ENCODE results near the gene CCDC57.
A peak's percentile ranks its signal among the peaks of the same experiment; 100 is the strongest.

CCDC57 gene

DNA sequence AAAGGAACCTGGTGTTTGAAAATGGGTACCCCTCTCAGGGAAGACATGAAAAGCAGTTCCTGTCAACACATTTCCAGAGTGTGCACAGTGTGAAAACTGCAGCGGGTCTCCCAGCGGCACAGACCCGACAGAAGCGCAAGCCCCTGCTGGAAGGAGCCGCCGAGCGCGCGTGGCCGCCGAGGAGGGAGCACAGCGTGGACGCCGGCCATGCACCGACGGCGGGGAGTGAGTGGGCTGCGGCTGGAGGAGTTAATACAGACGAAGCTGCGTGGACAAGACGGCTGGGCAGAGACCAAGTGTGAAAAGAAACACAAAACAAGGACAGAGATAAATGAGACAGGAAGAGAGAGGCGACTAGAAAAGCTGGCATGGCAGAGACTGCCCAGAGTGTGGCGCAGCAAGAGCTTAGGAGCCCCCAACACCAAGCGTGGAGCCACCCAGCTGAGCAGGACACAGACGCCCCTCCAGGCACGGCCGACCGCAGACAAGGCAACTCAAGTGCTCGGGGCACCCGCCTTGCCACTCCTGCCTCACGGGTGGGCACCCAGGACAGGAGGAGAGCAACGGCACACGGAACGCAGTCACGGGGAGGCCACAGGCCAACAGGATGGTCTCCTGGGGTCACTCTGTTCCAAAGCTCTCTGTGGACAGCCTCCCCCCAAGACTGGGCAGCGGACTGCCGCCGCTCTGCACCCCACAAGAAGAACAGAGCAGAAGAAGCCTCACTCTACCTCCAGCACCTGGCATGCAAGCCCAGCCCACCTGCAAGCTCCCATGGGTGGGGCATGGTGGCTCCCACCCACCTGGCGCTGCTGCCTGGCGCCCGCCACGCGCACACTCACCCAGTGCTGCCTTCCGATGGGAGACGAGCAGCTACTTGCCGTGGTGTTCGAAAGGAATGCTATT lies 32.7 kb upstream of the CCDC57 start:
- TF ChIP-seq, protein P1, sequence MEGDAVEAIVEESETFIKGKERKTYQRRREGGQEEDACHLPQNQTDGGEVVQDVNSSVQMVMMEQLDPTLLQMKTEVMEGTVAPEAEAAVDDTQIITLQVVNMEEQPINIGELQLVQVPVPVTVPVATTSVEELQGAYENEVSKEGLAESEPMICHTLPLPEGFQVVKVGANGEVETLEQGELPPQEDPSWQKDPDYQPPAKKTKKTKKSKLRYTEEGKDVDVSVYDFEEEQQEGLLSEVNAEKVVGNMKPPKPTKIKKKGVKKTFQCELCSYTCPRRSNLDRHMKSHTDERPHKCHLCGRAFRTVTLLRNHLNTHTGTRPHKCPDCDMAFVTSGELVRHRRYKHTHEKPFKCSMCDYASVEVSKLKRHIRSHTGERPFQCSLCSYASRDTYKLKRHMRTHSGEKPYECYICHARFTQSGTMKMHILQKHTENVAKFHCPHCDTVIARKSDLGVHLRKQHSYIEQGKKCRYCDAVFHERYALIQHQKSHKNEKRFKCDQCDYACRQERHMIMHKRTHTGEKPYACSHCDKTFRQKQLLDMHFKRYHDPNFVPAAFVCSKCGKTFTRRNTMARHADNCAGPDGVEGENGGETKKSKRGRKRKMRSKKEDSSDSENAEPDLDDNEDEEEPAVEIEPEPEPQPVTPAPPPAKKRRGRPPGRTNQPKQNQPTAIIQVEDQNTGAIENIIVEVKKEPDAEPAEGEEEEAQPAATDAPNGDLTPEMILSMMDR (IDR thresholded peaks at IDR 0.05; ENCODE audit: insufficient read depth, low read depth, low read length, missing control alignments), result no peak
- DNase-seq (ENCODE audit: low read depth), result no peak
- no peak overlapping the region for H3K4me3 ChIP-seq (ENCODE audit: low read depth, low read length)

DNA sequence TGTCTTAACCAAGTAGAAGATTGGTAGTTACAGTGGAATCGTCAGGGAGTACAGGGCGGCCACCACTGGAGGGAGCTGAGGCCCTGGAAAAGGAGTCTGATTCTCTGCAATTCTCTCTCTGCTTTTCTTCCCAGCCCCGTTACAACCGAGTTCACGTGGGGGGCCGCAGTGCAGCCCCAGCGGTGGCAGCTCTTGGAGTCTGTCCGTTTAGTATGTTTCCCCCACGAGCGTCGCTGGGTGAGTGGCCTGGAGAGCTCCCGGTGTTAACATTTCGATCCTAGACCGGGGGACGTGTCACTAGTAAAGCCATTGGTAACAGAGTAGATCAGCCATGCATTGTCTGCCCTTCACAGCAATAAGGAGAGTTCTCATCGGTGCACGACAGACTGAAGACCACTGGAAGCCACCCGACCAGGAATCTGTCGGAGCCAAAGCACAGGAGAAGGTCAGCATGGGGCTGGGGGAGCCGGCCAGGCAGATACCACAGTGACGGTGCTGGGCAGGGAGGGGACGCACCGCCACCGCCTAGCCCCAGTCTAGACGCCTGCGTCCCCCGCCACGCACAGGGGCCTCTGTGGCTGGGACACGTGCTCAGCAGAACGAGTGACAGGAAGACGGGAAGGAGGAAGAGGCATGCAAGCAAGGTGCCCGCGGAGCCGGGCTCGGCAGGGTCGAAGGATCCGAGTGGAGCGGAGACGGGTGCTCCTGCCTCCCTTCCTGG lies 31.9 kb upstream of the CCDC57 start:
- DNase-seq (ENCODE audit: low read depth), result no peak
- H3K4me3 ChIP-seq (ENCODE audit: low read depth, low read length), result no peak overlapping the region
- TF ChIP-seq, protein P1 (IDR thresholded peaks at IDR 0.05; ENCODE audit: insufficient read depth, low read depth, low read length, missing control alignments), result peak; percentile 28

DNA sequence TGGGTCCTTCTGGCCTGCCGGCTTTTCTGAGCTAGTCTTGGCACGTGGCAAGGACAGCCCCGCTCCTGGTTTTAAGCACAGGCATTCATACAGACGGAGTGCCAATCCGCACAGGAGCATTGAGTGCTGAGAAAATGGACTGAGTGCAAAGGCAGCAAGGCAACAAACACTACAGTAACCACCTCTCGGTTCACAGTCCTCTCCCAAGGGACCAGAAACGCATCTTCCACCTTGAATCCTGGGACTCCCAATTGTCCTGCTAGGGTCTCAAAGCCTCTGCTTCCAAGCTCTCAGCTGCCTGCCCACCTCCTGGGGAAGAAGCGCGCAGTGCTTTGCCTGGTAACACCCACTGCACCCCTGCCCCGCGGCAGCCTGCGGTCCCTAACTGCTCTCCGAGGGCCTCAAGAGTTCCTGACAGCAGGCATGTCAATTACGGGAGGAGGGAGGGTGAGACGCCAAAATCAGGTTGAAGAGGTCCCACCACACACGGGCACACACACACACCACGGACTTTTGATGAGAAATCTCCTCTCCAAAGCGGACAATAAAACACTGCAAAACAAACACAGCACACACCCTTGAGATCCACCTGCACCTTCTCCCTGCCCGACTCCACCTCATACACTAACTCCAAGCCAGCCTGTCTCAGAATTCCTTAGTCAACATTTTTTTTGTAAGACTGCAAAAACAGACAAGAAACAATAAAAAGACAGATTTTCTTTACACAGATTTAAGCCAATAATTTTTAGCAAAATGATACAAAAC lies 31.2 kb upstream of the CCDC57 start:
- DNase-seq (ENCODE audit: low read depth), result no peak
- no peak overlapping the region for H3K4me3 ChIP-seq (ENCODE audit: low read depth, low read length)
- TF ChIP-seq, protein P1 (IDR thresholded peaks at IDR 0.05; ENCODE audit: insufficient read depth, low read depth, low read length, missing control alignments), result no peak

DNA sequence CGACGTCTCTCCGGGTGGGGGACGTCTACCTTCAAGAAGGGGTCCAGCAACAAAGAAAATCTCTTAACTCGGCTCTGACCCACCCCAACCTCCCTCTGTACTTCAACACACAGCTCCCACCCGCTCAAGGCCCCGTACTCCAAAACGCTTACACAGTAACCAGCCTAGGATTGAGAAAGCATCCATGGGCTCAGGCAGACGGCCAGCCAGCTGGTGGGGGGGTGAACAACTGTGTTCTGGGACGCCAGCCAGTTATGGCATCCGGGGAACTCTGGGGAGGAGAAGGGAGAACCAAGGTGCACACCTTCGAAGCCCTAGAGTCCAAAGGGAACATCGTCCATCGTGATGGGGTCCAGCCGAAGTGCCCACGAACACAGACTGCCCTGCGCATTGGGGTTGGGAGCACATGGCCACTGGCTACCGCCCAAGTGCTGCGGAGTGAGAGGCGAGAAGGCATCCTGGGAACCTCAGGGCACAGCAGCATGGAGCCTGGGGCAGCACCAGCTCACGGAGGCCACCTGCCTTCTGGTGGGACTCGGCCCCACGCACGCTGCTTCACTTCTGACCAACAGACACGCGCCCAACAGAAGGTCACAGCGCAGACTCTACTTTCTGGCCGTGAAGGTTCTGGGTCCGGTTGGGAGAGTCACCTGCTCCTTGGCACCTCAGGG lies 30.5 kb upstream of the CCDC57 start:
- TF ChIP-seq, protein P1 (IDR thresholded peaks at IDR 0.05; ENCODE audit: insufficient read depth, low read depth, low read length, missing control alignments), result no peak
- no peak for DNase-seq (ENCODE audit: low read depth)
- no peak overlapping the region for H3K4me3 ChIP-seq (ENCODE audit: low read depth, low read length)

DNA sequence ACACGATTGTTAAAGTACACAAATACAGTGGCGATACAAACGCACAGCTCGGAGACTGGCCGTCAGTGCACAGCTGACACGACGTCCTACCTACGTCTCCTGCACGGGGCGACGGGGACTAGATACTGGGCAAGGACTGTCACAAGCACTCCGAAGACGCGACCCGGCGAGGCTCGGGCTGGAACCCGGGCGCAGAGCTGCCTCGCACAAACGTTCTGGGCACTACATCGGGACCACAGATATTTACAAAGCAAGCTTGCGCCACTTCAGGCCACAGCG lies 30.0 kb upstream of the CCDC57 start:
- TF ChIP-seq, protein P1 (IDR thresholded peaks at IDR 0.05; ENCODE audit: insufficient read depth, low read depth, low read length, missing control alignments), result no peak
- H3K4me3 ChIP-seq (ENCODE audit: low read depth, low read length), result no peak overlapping the region
- no peak for DNase-seq (ENCODE audit: low read depth)

DNA sequence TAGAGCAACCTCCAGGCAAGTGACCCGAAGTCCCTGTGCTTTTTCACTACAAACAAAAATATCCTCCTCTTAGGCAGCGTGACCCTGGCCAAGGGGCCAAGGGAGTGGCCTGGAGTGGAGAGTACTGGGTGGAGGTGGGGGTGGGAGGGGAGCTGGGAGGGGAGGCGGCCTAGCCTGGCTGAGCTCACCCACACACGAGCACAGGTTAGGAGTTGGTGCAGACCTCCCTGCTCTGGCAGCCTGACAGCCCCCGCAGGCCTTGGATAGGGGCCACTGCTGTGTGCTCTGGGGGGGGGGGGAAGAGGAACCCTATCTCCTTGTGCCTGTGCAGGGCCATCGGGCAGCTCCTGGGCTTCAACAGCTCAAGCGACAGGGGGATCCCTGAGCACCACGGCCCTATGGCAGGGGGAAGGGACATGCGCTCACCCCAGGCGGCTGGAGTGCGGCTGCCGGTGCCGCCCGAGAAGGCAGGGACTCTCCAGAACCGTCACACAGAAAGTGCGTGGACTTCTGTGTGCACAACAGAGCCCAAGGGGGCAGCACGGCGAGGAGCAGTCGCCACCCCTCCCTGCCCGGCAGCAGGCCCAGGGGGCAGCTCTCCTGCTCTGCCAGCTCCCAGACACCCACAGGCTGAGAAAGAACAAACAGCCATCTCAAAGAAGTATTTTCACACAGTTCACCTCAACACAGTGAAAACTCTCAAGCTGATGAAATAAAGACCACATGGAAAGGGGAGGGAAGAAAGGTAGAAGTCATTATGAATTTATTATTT lies 29.5 kb upstream of the CCDC57 start:
- peak; percentile 46 for DNase-seq (ENCODE audit: low read depth)
- TF ChIP-seq, protein P1 (IDR thresholded peaks at IDR 0.05; ENCODE audit: insufficient read depth, low read depth, low read length, missing control alignments), result no peak
- H3K4me3 ChIP-seq (ENCODE audit: low read depth, low read length), result no peak overlapping the region

All from GM12865 (cell line).